K562 (cell line): ENCODE measurements around the gene CDKN1C. TPM values are rescaled to one million over a fixed set of nuclear protein-coding genes. Genes with fewer than 3 reads are reported as not detected.

Experiments
- ARID1B ChIP-seq: fragments of 450-650 bp; IDR thresholded peaks from 2 replicates; pipeline ENCODE4 v1.6.1; 2016; ENCODE audit warnings: antibody characterized with exemption, mild to moderate bottlenecking, inconsistent platforms
- ARID4B ChIP-seq: sonication (generic); formaldehyde crosslinking; IDR thresholded peaks from 2 replicates; pipeline ENCODE4 v1.8.0; 2022; ENCODE audit warnings: mild to moderate bottlenecking, missing genetic modification reagents
- CREB1 ChIP-seq, 2 experiments: sonication (generic) in 1 of 2; formaldehyde crosslinking in 1 of 2; IDR thresholded peaks; 2 replicates each; pipeline versions ENCODE4 v1.6.1 to v1.8.0; 2012 to 2022; ENCODE audit warnings: inconsistent platforms in 1 of 2, mild to moderate bottlenecking in 1 of 2, missing genetic modification reagents in 1 of 2, moderate library complexity in 1 of 2
- CUX1 ChIP-seq: fragments of 200-800 bp; sonication (Bioruptor generic); IDR thresholded peaks from 2 replicates; pipeline ENCODE4 v1.6.1; 2016; ENCODE audit warnings: missing genetic modification characterization, missing compliant biosample characterization
- ELK3 ChIP-seq: fragments of 450-650 bp; formaldehyde crosslinking; IDR thresholded peaks from 2 replicates; pipeline ENCODE4 v1.4.0; 2020; ENCODE audit warnings: mild to moderate bottlenecking
- FOXK2 ChIP-seq, 2 experiments: fragments of 450-650 bp; IDR thresholded peaks in 1 of 2; conservative IDR thresholded peaks in 1 of 2; 2 replicates each; pipeline ENCODE4 v1.6.1; 2016; ENCODE audit warnings: low read depth in 2 of 2, mild to moderate bottlenecking in 1 of 2
- HINFP ChIP-seq: fragments of 450-650 bp; conservative IDR thresholded peaks from 2 replicates; pipeline ENCODE4 v1.6.1; 2016; ENCODE audit warnings: missing genetic modification characterization, low read depth, mild to moderate bottlenecking, control low read depth, missing compliant biosample characterization
- MECOM ChIP-seq: fragments of 250-450 bp; sonication (Bioruptor Pico); IDR thresholded peaks from 2 replicates; pipeline ENCODE4 v1.8.0; 2022; ENCODE audit warnings: inconsistent platforms
- PHTF2 ChIP-seq: fragments of 250-450 bp; sonication (Bioruptor Pico); IDR thresholded peaks from 2 replicates; pipeline ENCODE4 v1.5.0; 2021; ENCODE audit warnings: mild to moderate bottlenecking
- STAT5B ChIP-seq: fragments of 250-450 bp; sonication (Bioruptor Pico); IDR thresholded peaks from 2 replicates; pipeline ENCODE4 v1.8.0; 2021; ENCODE audit warnings: mild to moderate bottlenecking, inconsistent platforms
- TBP ChIP-seq: optimal IDR thresholded peaks from 2 replicates; pipeline ENCODE3; 2011; ENCODE audit warnings: low read depth, low read length, improper control_type of control experiment
- ZNF561 ChIP-seq: fragments of 450-650 bp; formaldehyde crosslinking; conservative IDR thresholded peaks from 2 replicates; pipeline ENCODE4 v1.4.0; 2020; ENCODE audit warnings: mild to moderate bottlenecking, moderate library complexity
- ZNF668 ChIP-seq: fragments of 250-450 bp; sonication (Bioruptor Pico); IDR thresholded peaks from 2 replicates; pipeline ENCODE4 v1.8.0; 2022; ENCODE audit warnings: mild to moderate bottlenecking, inconsistent platforms
- polyA plus RNA-seq, 8 experiments: library from polyadenylated mRNA; depleted of rRNA in 4 of 8; stranded (reverse) in 5 of 8; unstranded in 3 of 8; fragments of >200 nt; fragmentation: Nextera tagmentation in 2 of 8; fragmentation: Illumina TruSeq in 1 of 8; extraction: Ambion mirVana in 2 of 8; extraction: Trizol in 1 of 8; gene quantifications; 2 replicates each; pipeline versions ENCODE4 v1.2.1 to v1.2.3, GENCODE V29; 2011 to 2014; ENCODE audit warnings: inconsistent platforms in 1 of 8, missing spikeins in 1 of 8
- total RNA-seq, 7 experiments: library from RNA; depleted of rRNA in 6 of 7; stranded (reverse); fragments of >200 nt in 6 of 7; fragmentation: Illumina TruSeq in 2 of 7; extraction: Trizol in 2 of 7; gene quantifications; 2 replicates each; pipeline versions ENCODE4 v1.2.1 to v1.2.3, GENCODE V29; 2011 to 2021; ENCODE audit warnings: low replicate concordance in 1 of 7

CDKN1C gene
- total and polyA plus RNA-seq, 9 of the 15 experiments (the other 6 are each of a cell fraction or from before 2014, with no cell fraction given) = 2.8 to 21.1 (median 9.3) TPM

- TF ChIP-seq CUX1 (CRISPR knock-in tag) (no peak), ZNF561 (no peak), ELK3 (CRISPR knock-in tag) (no peak), CREB1 (IDR thresholded peaks at IDR 0.05) (0 out of 2 replicates have a peak, but pooled peaks have one; percentile 8), CREB1 (CRISPR knock-in tag; IDR thresholded peaks at IDR 0.05) (peak; percentile 58; the same call in 1 of the 2 replicates), STAT5B (CRISPR knock-in tag) (no peak), HINFP (tag) (no peak), ARID1B (0 out of 2 replicates have a peak, but pooled peaks have one; percentile 22), MECOM (peak; percentile 81), ARID4B (peak; percentile 57; the same call in 1 of the 2 replicates), FOXK2 (conservative IDR thresholded peaks at IDR 0.05 in 1 of 2, IDR thresholded peaks at IDR 0.05 in 1 of 2; ENCODE audit: low read depth in 2 of 2) (0 out of 4 replicates have a peak, but pooled peaks of 1 of the 2 experiments have one; percentile 24), ZNF668 (CRISPR knock-in tag) (no peak), TBP (peak; percentile 57), PHTF2 (CRISPR knock-in tag) (no peak)
Measured at GRCh38 chr11:2901854-2902783, 16.5 kb upstream of the CDKN1C start (continued).
